ENCODE results near the gene DNAJC5.

The DNAJC5 gene

DNA sequence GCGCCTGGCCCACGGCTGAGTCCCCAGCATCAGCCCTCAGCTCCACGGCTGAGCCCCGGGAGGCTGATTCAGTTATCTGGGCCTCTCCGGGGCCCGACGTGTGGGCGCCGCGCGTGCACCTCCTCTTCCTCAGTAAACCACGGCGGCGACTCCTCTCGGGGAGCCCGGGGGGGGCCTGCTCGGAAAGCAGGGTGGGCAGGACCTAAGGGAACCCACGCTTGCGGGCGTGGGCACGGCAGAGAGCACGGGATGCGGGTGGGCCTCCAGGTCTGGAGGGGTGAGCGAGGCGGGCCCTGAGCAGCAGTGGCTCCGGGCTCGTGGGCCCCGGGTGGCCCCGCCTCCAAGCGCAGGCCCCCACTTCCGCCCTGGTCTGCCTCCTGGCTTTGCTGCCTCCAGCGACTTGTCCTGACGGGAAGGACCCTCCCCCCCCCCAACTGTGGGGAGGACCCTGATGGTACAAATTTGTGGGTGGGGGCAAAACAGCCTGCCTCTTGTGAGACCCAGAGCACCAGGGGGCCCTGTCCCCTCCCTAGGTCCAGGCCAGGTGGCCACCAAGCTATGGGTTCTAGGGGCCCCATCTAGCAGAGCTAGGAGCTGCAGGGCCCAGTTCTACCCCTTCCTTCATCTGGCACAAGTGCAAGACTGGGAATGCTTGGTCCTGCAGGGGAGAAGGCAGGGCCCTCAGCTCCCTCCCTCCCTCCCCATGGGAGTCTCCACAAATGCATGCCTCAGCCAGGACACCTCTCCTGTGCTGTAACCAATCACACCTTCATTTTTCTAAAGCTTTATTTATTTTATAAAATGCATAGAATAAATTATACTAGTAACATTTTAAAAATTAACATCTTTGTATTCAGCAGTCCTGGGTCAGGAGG lies 44.4 kb downstream of the DNAJC5 start:
- no peak for DNase-seq (ENCODE audit: low read depth in 1 of 2, low spot score in 1 of 2)

DNA sequence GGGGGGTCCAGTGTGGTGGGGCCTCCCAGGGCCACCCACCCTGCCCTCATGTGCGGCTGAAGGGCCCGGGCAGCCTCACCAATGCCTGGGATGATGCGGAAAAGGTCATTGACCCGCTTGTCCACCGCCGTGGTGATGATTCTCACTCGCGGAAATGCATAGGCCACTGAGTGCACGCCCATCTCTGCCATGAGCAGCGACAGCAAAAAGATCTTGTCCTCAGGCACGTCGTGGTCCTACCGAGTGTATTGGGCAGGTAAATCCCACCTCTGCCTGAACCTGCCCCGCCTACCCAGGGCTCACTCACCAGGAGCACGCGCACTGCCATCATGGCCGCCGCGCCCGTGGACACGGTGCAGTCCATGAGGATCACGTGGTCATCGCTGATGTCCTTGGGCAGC lies 45.1 kb downstream of the DNAJC5 start:
- no peak for DNase-seq (ENCODE audit: low read depth in 1 of 2, low spot score in 1 of 2)

DNA sequence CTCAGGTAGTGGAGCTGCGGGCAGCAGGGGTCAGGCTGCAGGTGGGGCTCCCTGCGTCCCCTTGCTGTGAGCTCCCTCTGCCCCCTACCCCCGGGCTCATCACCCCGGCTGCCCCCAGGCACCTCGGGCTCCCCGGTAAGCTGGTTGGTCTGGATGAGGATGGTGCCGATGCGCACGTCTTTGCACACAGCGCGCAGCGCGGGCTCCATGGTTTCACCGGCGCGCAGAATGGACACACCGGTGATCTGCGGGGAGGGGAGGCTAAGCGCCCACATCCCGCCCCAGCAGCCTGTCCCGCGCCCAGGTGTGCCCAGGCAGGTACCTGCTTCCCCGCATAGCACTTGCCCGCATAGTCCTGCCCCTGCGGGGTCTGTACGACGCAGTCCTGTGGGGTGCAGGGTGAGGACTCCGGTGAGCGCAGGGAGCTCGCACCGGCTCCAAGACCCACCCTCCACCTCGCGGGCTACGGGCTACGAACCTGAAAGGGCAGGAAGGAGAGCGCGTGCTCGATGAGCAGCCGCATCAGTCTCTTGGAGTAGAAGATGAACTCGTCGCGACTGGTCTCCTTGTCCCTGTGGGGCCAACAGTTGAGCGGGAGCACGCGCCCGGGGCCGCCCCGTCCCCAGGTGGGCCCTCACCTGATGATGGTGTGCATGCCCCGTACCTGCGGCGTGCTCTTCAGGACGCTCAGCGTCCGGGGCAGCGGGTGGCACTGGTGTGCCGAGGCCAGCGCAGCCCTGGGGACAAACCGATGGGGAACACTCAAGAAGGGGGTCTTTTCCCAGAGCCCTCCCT lies 45.7 kb downstream of the DNAJC5 start:
- no peak for DNase-seq (ENCODE audit: low read depth in 1 of 2, low spot score in 1 of 2)

DNA sequence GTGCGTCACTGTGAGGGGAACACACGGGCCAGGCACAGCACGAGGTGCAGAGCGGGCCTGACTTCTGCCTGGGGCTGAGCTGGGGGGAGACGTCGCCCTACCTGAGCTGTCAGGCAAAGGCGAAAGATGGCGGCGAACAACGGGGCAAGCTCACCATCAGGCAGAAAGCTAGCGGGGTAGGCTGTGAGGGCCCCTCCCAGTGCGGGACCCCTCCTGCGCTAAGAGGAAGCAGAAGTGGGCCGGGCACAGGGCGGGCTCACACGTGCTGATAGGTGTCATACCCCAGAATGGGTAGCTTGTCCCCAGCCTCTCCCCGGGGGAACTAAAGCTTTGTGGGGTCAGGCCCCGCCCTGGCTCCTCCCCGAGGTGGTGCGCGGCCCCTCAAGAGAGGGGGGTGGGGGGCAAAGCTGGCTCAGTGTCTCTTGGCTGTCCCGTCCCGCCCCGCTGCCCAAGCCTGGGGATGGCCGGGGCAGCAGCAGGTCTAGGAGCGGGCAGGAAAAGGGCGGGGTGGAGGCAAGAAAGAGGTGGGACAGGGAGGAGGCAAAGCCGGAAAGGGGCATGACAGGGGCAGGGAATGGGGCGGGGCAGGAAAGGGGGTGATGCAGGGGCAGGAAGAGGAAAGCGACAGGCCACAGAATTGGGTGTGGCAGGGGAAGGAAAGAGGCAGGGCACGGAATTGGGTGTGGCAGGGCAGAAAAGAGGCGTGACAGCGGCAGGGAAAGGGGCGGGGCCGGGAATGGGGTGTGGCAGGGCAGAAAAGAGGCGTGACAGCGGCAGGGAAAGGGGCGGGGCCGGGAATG lies 46.6 kb downstream of the DNAJC5 start:
- DNase-seq (ENCODE audit: low read depth in 1 of 2, low spot score in 1 of 2) = peak in 1 of 2 donors; percentile 43

DNA sequence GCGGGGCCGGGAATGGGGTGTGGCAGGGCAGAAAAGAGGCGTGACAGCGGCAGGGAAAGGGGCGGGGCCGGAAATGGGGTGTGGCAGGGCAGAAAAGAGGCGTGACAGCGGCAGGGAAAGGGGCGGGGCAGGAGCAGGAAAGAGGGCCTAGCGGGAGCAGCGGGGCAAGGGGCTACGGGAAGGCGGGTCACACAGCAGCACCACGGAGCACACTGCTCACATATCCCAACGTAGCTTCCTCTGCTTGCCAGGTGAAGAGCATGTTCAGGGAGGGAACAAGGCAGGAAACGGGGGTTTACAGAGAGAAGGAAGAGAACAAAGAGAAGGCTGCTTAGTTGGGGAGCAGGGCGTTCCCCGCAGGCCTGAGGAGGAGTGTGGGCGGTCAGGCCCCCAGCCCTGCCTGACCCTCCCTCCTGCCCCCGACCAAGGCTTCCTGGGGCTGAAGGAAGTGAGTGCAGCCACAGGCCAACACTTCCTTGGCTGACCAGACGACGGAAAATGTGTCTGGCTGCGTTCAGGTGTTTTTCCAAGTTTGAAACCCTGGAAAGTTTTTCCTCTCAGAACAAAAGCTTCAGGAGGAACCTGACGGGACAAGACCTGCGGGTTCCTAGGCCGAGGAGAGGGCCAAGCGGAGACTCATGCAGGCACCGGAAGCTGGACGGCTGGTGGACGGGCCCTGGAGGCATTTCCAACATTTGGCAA lies 47.5 kb downstream of the DNAJC5 start:
- no peak for DNase-seq (ENCODE audit: low read depth in 1 of 2, low spot score in 1 of 2)

DNA sequence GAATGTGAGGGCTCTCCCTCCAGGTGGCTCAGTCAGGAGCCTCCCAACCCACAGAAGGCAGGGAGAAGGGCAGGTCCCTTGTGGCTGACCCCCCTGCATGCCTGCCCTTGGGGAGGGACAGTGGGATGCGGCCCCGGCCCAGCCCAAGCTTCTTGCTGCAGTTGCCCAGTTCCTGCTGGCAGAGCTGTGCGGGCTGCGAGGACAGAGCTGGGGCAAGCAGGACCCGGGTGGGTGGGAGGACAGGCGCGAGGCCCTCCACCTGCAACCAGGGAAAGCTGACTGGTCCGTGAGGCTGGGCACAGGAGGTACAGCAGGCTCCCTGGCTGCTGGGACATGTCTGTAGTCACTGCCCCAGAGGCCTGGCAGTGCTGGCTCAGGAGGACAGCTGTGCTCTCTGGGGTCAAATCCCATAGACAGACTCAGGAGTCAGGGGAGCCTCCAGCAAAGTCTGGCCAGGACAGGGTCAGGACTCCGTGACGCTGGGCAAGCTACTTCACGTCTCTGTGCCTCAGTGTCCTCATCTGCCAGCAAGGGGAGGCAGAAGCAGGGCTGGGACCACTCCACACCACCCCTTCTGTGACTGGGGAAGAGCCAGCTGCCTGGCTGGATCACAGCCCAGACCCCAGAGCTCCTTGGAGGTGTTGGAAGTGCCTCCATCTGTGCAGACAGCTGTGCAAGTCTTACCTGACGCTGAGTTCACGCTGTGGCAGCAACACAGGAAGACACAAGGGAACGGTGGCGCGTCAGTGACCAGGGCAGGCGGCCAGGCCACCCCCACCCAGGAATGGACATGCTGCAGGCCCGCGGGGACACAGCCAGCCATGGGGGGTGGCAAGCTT lies 48.3 kb downstream of the DNAJC5 start:
- DNase-seq (ENCODE audit: low read depth in 1 of 2, low spot score in 1 of 2) = no peak

DNA sequence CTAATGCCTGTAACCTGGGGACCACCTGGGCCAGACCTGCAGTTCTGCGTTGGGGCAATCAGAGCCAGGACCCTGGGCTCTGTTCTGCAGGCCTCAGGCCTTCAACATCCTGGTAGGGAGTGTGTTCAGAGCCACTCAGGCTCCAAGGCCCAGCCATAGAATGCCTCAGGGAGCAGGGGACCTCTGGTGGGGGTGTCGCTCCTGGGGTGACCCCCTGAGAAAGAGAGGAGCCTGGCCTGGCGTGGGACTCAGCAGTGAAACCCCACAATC lies 48.8 kb downstream of the DNAJC5 start:
- no peak for DNase-seq (ENCODE audit: low read depth in 1 of 2, low spot score in 1 of 2)

DNA sequence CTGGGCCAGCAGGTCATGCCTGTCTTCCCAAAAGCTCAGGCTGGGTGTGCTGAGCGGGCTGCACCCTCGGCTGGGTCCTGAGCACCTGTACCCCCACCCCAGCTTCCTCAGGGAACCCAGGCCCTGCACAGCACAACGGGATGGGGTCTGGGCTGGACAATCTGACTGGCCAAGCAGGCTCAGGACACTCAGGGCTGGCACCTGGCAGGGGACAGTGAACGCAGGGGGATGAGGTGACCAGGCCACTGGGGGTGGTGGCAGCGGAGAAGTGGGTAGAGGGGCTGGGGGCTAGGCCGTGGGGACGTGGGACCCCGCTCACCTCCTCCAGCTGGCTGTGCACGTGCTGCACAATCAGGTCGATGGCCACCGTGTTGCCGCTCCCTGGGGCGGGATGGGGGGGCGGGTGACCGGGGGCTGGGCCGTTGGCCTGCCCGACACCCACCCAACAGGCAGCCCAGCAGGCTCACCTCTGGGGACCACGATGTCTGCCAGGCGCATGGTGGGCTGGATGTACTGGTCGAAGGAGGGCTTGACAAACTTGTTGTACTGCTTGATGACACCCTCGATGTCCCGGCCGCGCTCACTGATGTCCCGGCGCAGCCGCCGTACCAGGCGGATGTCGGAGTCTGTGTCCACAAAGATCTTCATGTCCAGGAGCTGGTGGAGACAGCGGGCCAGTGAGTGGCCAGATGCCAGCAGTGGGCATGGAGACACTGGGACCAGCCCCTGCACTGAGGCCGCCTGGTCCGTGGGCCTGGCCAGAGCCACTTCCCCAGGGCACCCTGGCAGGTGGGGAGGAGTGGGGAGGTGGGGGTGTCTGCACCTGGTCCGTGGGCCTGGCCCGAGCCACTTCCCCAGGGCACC lies 49.4 kb downstream of the DNAJC5 start:
- DNase-seq (ENCODE audit: low read depth in 1 of 2, low spot score in 1 of 2) = no peak

DNA sequence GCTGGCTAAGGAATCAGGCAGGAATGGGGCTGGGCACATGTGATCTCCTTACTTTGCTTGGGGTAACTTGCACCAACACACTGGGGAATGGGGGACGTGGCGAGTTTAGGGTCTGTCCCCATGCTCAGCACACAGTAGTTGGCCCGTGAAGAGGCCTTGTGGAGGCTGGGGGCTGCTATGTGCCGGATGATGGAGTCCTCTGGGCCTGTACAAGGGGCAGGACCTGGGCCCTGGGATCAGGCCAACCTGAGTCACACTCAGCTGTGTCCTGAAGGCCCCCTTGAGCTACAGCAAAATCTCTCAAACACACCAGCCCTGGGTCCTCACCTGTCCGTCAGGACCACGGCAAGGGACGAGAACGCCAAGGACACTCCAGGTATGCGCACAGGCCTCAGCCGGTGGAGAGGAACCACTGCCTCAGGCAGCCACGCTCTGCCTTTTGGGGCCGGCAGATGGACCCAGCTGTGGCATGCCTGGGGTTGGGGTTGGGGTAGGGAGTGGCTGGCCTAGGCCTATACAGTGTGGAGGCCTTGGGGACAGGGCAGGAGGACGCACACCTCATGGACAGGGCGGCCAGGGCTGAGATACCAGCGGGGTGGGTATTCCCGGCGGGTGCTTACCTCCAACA lies 50.2 kb downstream of the DNAJC5 start:
- no peak for DNase-seq (ENCODE audit: low read depth in 1 of 2, low spot score in 1 of 2)

DNA sequence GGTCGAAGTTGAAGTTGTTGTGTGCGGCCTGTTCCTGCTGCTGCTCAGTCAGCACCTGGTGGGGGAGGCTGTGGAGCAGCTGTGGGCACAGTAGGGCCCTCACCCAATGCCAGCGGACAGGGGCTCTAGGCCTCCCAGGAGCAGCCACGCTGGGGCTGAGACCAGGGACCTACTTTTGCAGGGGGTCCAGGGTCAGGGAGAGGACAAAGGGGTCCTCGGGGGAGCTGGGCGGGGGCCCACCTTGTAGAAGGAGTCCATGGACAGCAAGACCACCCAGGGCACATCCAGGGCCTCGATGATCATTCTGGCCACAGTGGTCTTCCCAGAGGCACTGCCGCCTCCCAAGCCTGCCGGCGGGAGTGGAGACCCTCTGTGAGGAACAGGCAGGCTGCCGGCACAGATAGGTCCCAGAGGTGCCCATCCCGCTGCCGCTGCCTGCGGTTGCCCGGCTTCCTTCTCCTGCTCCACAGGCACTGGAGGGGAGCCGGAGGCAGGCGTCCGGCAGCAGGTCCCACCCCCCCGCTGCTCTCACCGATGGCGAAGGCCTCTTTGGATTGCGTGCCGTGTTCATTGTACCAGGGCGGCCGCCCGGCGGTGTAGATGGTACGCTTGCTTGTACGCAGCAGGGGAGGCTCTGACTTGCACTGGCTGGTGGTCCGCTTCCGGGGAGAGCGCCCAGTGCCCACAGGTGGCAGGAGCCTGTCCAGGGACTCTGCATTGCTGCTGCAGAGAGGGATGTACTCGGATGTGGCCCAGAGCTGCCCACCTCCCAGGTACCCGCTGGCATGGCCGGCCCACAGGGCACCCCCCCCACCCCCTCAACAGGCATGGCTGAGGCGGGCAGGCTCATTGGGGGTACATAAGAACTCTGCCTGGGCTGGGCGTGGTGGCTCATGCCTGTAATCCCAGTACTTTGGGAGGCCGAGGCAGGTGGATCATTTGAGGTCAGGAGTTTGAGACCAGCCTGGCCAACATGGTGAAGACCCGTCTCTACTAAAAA lies 51.3 kb downstream of the DNAJC5 start:
- DNase-seq (ENCODE audit: low read depth in 1 of 2, low spot score in 1 of 2) = no peak

DNA sequence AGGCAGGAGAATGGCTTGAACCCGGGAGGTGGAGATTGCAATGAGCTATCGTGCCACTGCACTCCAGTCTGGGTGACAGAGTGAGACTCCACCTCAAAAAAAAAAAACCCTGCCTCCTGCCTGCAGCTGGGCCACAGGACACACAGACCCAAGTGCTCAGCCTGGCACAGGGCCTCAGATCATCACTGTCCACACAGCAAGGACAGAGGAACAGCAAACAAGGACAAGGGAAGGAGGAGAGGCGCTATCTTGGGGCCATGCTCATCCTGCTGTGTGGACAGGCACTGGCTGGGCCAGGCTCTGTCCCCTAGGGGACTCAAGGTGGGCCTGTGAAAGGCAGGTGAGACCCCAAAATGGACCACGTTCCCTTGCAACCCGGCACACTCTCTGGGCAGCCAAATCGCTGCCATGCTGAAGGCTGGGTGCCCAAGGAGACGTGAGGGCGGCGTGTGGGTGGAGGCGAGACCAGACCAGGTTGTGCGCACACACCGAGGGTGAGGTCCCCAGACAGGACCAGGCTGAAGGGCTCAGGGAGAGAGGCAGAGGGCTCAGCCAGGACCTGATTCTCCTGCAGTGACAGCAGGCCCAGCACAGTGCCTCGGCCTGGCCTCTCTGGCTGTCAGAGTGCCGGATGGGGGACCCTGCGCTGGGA lies 52.2 kb downstream of the DNAJC5 start:
- no peak for DNase-seq (ENCODE audit: low read depth in 1 of 2, low spot score in 1 of 2)

DNA sequence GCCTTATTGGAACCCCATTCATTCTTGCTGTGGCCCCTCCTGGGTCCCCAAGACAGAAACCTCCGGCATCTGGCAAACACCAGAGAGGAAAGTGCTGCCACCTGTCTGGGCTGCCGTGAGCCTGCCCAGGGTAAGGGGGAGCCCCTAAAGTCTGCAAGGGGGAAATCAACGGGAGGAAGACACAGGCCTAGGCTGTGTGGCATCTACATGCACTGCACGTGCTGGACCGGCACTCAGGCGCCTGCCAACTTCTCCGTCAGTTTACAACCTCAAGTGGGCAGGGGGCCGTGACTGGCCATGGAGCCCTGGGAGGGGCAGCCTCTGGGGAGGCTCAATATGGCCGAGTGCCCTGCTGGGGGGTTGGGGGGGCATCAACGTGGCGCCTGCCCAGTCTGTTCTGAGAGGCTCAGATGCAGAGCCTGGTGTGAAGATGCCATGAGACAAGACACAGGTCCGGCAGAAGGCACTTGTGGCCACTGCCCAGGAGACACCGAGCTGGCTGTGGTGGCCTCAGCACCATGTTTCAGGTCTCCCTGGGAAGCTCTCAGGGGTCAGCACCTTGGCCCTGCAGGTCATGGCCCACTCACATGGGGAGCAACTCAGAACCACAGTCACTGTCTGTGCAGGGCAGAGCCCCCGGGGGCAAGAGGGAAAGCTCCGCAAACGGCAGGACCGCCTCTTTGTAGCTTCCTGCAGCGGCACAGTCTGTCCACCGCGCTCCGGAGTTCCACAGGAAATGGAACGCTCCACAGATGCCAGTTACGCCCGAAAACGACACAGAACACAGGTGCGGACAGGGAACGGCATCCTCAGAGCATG lies 52.9 kb downstream of the DNAJC5 start:
- DNase-seq (ENCODE audit: low read depth in 1 of 2, low spot score in 1 of 2) = no peak

DNA sequence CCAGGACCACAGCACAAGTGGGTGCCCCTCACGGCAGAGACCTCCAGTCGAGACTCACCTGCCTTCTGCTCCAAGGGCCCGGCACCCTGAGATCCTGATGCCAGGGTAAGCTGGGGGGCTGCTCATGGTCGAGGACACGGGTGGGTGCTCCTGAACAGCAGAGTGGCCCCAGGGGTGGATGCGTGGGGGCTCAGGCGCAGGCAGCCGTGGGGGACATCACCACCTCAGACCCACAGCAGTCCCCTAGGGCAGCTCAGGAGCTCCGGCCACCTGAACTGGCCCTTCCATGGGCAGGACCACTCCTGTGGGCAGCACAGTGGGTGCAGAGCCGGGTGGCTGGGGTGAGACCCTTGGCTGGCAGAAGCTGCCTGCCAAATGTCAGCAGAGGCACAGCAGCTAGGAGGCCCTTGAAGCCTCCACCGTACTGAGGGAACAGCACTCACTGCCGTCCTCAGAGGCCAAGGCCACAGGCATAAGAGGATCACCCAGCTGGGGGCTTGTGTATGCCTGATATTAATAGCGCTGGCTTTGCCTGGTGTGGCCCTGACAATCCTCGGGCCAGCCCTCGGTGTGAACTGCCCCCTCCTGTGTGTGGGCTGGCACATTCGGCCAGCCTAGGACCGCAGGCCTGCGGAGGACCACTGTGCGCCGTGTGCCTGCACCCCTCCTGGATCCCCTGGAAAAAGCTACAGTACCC lies 55.9 kb downstream of the DNAJC5 start:
- DNase-seq (ENCODE audit: low read depth in 1 of 2, low spot score in 1 of 2) = no peak

DNA sequence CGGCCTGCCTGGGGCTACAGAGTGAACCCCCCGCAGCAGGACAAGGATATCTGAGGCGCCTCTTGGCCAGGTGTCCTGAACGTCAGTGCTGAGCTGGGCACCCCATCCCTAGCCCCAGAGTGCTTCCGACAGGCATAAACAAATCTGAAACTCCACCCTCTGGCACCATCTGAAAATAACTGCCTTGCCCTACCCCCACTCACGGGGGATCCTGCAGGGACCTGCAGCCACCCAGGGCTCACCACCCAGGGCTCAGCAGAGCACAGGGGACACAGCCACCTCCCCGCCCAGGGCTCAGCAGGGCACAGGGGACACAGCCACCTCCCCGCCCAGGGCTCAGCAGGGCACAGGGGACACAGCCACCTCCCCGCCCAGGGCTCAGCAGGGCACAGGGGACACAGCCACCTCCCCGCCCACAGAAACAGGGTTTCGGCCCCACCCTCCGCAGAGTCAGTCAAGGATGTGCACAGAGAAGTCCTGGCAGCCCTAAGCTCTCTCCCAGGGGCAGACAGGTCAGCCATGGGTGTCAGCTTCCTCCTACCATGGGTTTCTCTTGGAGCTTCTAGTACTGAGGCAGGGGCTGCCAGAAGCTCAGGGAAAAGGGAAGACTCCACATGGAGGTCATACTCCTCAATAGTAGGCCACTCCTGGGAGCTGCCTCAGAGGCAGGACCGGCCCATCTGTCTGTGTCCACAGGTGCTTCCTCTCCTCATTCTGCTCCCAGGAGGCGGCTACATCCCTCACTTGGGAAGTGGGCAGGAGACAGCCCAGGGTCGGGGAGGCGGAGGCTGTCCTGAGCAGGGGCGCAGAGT lies 56.7 kb downstream of the DNAJC5 start:
- DNase-seq (ENCODE audit: low read depth in 1 of 2, low spot score in 1 of 2) = no peak

DNA sequence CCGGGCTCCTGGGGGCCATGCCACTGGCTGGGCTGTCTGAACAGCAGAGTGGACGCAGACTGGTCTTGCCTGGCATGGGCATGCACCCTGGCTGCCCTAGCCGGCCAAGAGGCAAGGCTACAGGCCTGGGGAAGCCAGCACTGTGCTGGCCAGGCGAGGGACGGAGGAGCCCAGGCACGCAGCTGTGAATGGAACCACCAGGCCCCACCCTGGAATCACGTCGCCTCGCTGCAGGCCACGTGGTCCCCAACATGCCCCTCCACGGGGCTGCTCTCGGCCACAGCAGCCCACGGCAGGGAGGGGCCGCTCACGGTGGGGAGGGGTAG lies 57.2 kb downstream of the DNAJC5 start:
- DNase-seq (ENCODE audit: low read depth in 1 of 2, low spot score in 1 of 2) = no peak
